Measurements from ENCODE around the gene TMEM238.

TMEM238 gene

GRCh38 chr19:55358493-55358892 is 25.6 kb downstream of the TMEM238 start:
- no peak for DNase-seq (ENCODE audit: low read depth, low spot score)

GRCh38 chr19:55355213-55355821 is 28.8 kb downstream of the TMEM238 start:
- no peak for DNase-seq (ENCODE audit: low read depth, low spot score)

GRCh38 chr19:55354698-55355212 is 29.3 kb downstream of the TMEM238 start, which contains the start of gene COX6B2:
Gene COX6B2, minus strand, starts transcription at chr19:55354719. Its CDS starts 198 bp downstream, at chr19:55354521.
- DNase-seq (ENCODE audit: low read depth, low spot score) = no peak

GRCh38 chr19:55353803-55354697 is 30.0 kb downstream of the TMEM238 start:
- DNase-seq (ENCODE audit: low read depth, low spot score) = peak; percentile 80

GRCh38 chr19:55353356-55353802 is 30.7 kb downstream of the TMEM238 start:
- no peak for DNase-seq (ENCODE audit: low read depth, low spot score)

- no peak for DNase-seq (ENCODE audit: low read depth, low spot score)
Measured at GRCh38 chr19:55352549-55353145, 31.4 kb downstream of the TMEM238 start.

GRCh38 chr19:55352040-55352439 is 32.1 kb downstream of the TMEM238 start:
- no peak for DNase-seq (ENCODE audit: low read depth, low spot score)

- no peak for DNase-seq (ENCODE audit: low read depth, low spot score)
Measured at GRCh38 chr19:55350620-55351315, 33.3 kb downstream of the TMEM238 start.

- no peak for DNase-seq (ENCODE audit: low read depth, low spot score)
Measured at GRCh38 chr19:55348317-55349034, 35.6 kb downstream of the TMEM238 start.

- no peak for DNase-seq (ENCODE audit: low read depth, low spot score)
Measured at GRCh38 chr19:55347442-55348009, 36.6 kb downstream of the TMEM238 start.

- no peak for DNase-seq (ENCODE audit: low read depth, low spot score)
Measured at GRCh38 chr19:55346725-55347441, 37.2 kb downstream of the TMEM238 start.

GRCh38 chr19:55345818-55346724 is 38.0 kb downstream of the TMEM238 start:
- peak; percentile 47 for DNase-seq (ENCODE audit: low read depth, low spot score)

- no peak for DNase-seq (ENCODE audit: low read depth, low spot score)
Measured at GRCh38 chr19:55345101-55345817, 38.8 kb downstream of the TMEM238 start.

GRCh38 chr19:55344444-55344843 is 39.6 kb downstream of the TMEM238 start:
- DNase-seq (ENCODE audit: low read depth, low spot score) = peak; percentile 78

GRCh38 chr19:55341595-55342531 is 42.2 kb downstream of the TMEM238 start:
- DNase-seq (ENCODE audit: low read depth, low spot score) = no peak

- DNase-seq (ENCODE audit: low read depth, low spot score) = peak; percentile 85
Measured at GRCh38 chr19:55341171-55341588, 42.9 kb downstream of the TMEM238 start.

- peak; percentile 48 for DNase-seq (ENCODE audit: low read depth, low spot score)
Measured at GRCh38 chr19:55340784-55341147, 43.3 kb downstream of the TMEM238 start.

Measured in astrocyte of the hippocampus (primary cell).